Neural cell (in vitro differentiated cells): ENCODE data around the gene ZCWPW2. TPM values are rescaled to one million over a fixed set of nuclear protein-coding genes. Genes with fewer than 3 reads are reported as not detected.

Source experiments
- H2AFZ ChIP-seq: fragments of 200-600, 300-800 bp; sonication (generic), shearing (Covaris generic); 2 replicates; pipeline ENCODE4 v1.6.0; 2014; ENCODE audit warnings: low read depth, mild to moderate bottlenecking, antibody characterized with exemption, low read length, moderate library complexity
- H3F3A ChIP-seq: fragments of 200-600 bp; shearing (Covaris generic); 2 replicates; pipeline ENCODE4 v1.6.1; 2016; ENCODE audit warnings: mild to moderate bottlenecking, moderate library complexity, mixed read lengths, antibody characterized with exemption, low read length; ENCODE audit not compliant: insufficient read depth, poor library complexity, severe bottlenecking
- H3K27ac ChIP-seq: fragments of 200-600, 300-800 bp; sonication (generic), shearing (Covaris generic); 2 replicates; pipeline ENCODE4 v1.5.1; 2014; ENCODE audit warnings: mild to moderate bottlenecking, low read length, moderate library complexity
- H3K27me3 ChIP-seq: fragments of 300-800, 200-600 bp; sonication (generic), shearing (Covaris generic); 2 replicates; pipeline ENCODE4 v1.6.0; 2014; ENCODE audit warnings: mild to moderate bottlenecking, low read depth, low read length, moderate library complexity; ENCODE audit not compliant: insufficient read depth
- H3K36me3 ChIP-seq: fragments of 300-800, 200-600 bp; sonication (generic), shearing (Covaris generic); 2 replicates; pipeline ENCODE4 v1.5.1; 2014; ENCODE audit warnings: mild to moderate bottlenecking, antibody characterized with exemption, low read length, moderate library complexity; ENCODE audit not compliant: insufficient read depth
- H3K4me2 ChIP-seq: fragments of 300-800, 200-600 bp; sonication (generic), shearing (Covaris generic); 2 replicates; pipeline ENCODE4 v1.6.0; 2014; ENCODE audit warnings: mild to moderate bottlenecking, low read length
- H3K4me3 ChIP-seq: fragments of 300-800, 200-600 bp; sonication (generic), shearing (Covaris generic); 2 replicates; pipeline ENCODE4 v1.5.1; 2014; ENCODE audit warnings: mild to moderate bottlenecking, low read length, moderate library complexity
- H3K79me2 ChIP-seq: fragments of 200-600 bp; shearing (Covaris generic); replicated peaks from 2 replicates; pipeline ENCODE4 v1.6.0; 2014; ENCODE audit warnings: mild to moderate bottlenecking, low read length, moderate library complexity; ENCODE audit not compliant: insufficient read depth
- H3K9ac ChIP-seq: fragments of 300-800, 200-600 bp; sonication (generic), shearing (Covaris generic); 2 replicates; pipeline ENCODE4 v1.6.1; 2016; ENCODE audit warnings: mild to moderate bottlenecking, low read length, mixed read lengths
- H3K9me2 ChIP-seq: fragments of 200-600 bp; shearing (Covaris generic); 2 replicates; pipeline ENCODE4 v1.6.1; 2016; ENCODE audit warnings: mild to moderate bottlenecking, low read length, mixed read lengths; ENCODE audit not compliant: insufficient read depth
- H3K9me3 ChIP-seq: fragments of 200-600, 300-800 bp; sonication (generic), shearing (Covaris generic); 2 replicates; pipeline ENCODE4 v1.6.1; 2016; ENCODE audit warnings: mild to moderate bottlenecking, mixed run types, low read length, moderate library complexity, mixed read lengths
- H4K20me1 ChIP-seq: fragments of 200-600 bp; shearing (Covaris generic); 2 replicates; pipeline ENCODE4 v1.6.1; 2016; ENCODE audit warnings: mild to moderate bottlenecking, mixed run types; ENCODE audit not compliant: insufficient read depth
- EP300 ChIP-seq: fragments of 450-650 bp; conservative IDR thresholded peaks from 2 replicates; pipeline ENCODE4 v1.6.1; 2014; ENCODE audit warnings: antibody characterized with exemption, mild to moderate bottlenecking, moderate library complexity; ENCODE audit not compliant: poor library complexity, severe bottlenecking
- EZH2 ChIP-seq: fragments of 200-600, 300-800 bp; shearing (Covaris generic), sonication (generic); IDR thresholded peaks from 2 replicates; pipeline ENCODE4 v1.6.1; 2014; ENCODE audit warnings: antibody characterized with exemption, low read length, borderline replicate concordance, mild to moderate bottlenecking; ENCODE audit not compliant: insufficient read depth, poor library complexity, severe bottlenecking
- MXI1 ChIP-seq: fragments of 450-650 bp; conservative IDR thresholded peaks from 2 replicates; pipeline ENCODE4 v1.6.1; 2014; ENCODE audit warnings: antibody characterized with exemption, mild to moderate bottlenecking; ENCODE audit not compliant: poor library complexity, severe bottlenecking
- POLR2AphosphoS5 ChIP-seq: IDR thresholded peaks from 2 replicates; pipeline ENCODE4 v1.6.1; 2012
- RAD21 ChIP-seq: fragments of 450-650 bp; conservative IDR thresholded peaks from 2 replicates; pipeline ENCODE4 v1.6.1; 2014; ENCODE audit warnings: antibody characterized with exemption, mild to moderate bottlenecking, moderate library complexity
- SMC3 ChIP-seq: fragments of 450-650 bp; conservative IDR thresholded peaks from 2 replicates; pipeline ENCODE4 v1.6.1; 2014; ENCODE audit warnings: antibody characterized with exemption, mild to moderate bottlenecking, moderate library complexity; ENCODE audit not compliant: poor library complexity
- TAF1 ChIP-seq: IDR thresholded peaks from 2 replicates; pipeline ENCODE4 v1.6.1; 2012; ENCODE audit warnings: low read depth
- polyA plus RNA-seq: library from polyadenylated mRNA; depleted of rRNA; stranded (reverse); fragments of >200 nt; gene quantifications from 2 replicates; pipeline ENCODE4 v1.2.3, GENCODE V29; 2014
- TF ChIP-seq, protein P1 (sequence below): IDR thresholded peaks from 2 replicates; pipeline ENCODE4 v1.6.1; 2012; ENCODE audit warnings: borderline replicate concordance
- TF ChIP-seq, protein P2 (sequence below): fragments of 450-650 bp; IDR thresholded peaks from 2 replicates; pipeline ENCODE4 v1.5.1; 2014; ENCODE audit warnings: antibody characterized with exemption, mild to moderate bottlenecking, moderate library complexity; ENCODE audit not compliant: poor library complexity, severe bottlenecking

The ZCWPW2 gene
- polyA plus RNA-seq, 1 donor from 2014 or later: 0.48 TPM

DNA sequence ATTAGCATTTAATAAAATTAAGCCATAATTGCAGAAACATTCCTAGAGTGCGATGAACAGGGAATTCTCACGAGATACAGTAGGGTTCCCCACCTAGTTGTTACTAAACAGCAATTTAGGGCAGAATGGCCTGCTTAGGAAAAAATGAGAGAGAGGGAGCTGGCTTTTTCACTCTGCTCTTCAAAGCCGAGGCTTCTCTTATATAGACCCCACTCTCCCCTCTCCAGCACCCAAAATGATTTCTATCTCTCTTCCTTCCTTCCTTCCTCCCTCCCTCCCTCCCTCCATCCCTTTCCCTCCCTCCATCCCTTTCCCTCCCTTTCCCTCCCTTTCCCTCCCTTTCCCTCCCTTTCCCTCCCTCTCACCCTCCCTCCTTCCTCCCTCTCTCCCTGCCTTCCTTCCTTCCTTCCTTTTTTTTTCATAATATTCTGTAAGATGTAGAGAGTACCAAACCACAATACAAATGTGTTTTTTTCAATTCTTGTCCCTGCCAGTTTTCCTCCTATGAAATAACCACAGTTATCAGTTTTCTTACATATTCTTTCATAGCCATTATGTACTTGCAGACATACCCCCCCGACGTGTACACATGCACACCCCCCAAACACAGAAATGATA is 48.1 kb upstream of the ZCWPW2 start:
- Histone ChIP-seq H3K4me2 (no peak overlapping the region), H2AFZ (no peak overlapping the region), H3K27me3 (no peaks in the 10 kb centered on the region), H3K9me2 (no peaks in the 10 kb centered on the region), H3K27ac (no peak overlapping the region), H3K4me3 (no peak overlapping the region), H3K9me3 (no peaks in the 10 kb centered on the region), H3F3A (no peaks in the 10 kb centered on the region), H4K20me1 (no peaks in the 10 kb centered on the region), H3K9ac (no peak overlapping the region), H3K79me2 (no peaks in the 10 kb centered on the region), H3K36me3 (no peaks in the 10 kb centered on the region)
- no peak for TF ChIP-seq EP300
- no peak for TF ChIP-seq MXI1
- no peak for TF ChIP-seq RAD21
- TF ChIP-seq, protein P1, sequence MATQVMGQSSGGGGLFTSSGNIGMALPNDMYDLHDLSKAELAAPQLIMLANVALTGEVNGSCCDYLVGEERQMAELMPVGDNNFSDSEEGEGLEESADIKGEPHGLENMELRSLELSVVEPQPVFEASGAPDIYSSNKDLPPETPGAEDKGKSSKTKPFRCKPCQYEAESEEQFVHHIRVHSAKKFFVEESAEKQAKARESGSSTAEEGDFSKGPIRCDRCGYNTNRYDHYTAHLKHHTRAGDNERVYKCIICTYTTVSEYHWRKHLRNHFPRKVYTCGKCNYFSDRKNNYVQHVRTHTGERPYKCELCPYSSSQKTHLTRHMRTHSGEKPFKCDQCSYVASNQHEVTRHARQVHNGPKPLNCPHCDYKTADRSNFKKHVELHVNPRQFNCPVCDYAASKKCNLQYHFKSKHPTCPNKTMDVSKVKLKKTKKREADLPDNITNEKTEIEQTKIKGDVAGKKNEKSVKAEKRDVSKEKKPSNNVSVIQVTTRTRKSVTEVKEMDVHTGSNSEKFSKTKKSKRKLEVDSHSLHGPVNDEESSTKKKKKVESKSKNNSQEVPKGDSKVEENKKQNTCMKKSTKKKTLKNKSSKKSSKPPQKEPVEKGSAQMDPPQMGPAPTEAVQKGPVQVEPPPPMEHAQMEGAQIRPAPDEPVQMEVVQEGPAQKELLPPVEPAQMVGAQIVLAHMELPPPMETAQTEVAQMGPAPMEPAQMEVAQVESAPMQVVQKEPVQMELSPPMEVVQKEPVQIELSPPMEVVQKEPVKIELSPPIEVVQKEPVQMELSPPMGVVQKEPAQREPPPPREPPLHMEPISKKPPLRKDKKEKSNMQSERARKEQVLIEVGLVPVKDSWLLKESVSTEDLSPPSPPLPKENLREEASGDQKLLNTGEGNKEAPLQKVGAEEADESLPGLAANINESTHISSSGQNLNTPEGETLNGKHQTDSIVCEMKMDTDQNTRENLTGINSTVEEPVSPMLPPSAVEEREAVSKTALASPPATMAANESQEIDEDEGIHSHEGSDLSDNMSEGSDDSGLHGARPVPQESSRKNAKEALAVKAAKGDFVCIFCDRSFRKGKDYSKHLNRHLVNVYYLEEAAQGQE: no peak
- TF ChIP-seq EZH2: no peak
- TF ChIP-seq POLR2AphosphoS5: no peak
- TF ChIP-seq TAF1: no peak
- no peak for TF ChIP-seq SMC3
- TF ChIP-seq, protein P2, sequence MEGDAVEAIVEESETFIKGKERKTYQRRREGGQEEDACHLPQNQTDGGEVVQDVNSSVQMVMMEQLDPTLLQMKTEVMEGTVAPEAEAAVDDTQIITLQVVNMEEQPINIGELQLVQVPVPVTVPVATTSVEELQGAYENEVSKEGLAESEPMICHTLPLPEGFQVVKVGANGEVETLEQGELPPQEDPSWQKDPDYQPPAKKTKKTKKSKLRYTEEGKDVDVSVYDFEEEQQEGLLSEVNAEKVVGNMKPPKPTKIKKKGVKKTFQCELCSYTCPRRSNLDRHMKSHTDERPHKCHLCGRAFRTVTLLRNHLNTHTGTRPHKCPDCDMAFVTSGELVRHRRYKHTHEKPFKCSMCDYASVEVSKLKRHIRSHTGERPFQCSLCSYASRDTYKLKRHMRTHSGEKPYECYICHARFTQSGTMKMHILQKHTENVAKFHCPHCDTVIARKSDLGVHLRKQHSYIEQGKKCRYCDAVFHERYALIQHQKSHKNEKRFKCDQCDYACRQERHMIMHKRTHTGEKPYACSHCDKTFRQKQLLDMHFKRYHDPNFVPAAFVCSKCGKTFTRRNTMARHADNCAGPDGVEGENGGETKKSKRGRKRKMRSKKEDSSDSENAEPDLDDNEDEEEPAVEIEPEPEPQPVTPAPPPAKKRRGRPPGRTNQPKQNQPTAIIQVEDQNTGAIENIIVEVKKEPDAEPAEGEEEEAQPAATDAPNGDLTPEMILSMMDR: no peak

DNA sequence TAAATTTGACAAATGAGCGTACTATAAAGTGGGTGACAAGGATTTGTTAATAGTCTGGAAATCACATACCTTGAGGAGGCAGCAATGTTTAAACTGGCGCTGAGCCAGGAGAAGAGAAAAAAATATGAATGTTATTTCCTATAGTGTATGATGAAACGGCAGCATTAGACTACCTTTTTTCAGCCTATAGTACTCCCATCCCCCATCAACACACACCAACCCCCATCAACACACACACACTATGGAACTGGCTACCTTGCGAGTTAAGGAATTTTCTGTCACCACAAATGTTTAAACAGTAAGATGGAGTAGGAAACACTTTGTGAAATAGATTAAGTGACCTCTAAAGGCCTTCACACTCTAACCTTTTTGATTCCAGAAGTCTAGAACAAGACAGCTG is 46.8 kb upstream of the ZCWPW2 start:
- H3K36me3 ChIP-seq: no peaks in the 10 kb centered on the region
- no peak overlapping the region for H3K4me2 ChIP-seq
- TF ChIP-seq EZH2 (no peak), MXI1 (no peak), RAD21 (no peak), EP300 (no peak), TAF1 (no peak), POLR2AphosphoS5 (no peak), SMC3 (no peak)
- TF ChIP-seq, protein P1: no peak
- TF ChIP-seq, protein P2: no peak
- no peak overlapping the region for H3K4me3 ChIP-seq
- no peaks in the 10 kb centered on the region for H3K27me3 ChIP-seq
- no peak overlapping the region for H2AFZ ChIP-seq
- H4K20me1 ChIP-seq: no peaks in the 10 kb centered on the region
- H3K9ac ChIP-seq: no peak overlapping the region
- H3K79me2 ChIP-seq: no peaks in the 10 kb centered on the region
- H3K27ac ChIP-seq: no peak overlapping the region
- no peaks in the 10 kb centered on the region for H3K9me3 ChIP-seq
- H3K9me2 ChIP-seq: no peaks in the 10 kb centered on the region
- no peaks in the 10 kb centered on the region for H3F3A ChIP-seq
